IMR-90 (cell line): ENCODE measurements around the gene PRSS33. TPM values are rescaled to one million over a fixed set of nuclear protein-coding genes. Genes with fewer than 3 reads are reported as not detected.

Source experiments
- ATAC-seq: fragments of 200-7000 bp; cut with Tn5 transposase; 2 replicates; pipeline ENCODE4 v1.9.1; 2020; ENCODE audit warnings: low read depth, mild to moderate bottlenecking, moderate library complexity
- BruUV-seq: library from RNA; stranded (reverse); fragments of 400-500 nt; replicated peaks from 2 replicates; lab custom pipeline; 2021; lab: Mats Ljungman, UMichigan
- CTCF ChIA-PET: fragments of 300-600 bp; formaldehyde crosslinking; extraction: SDS; loops from one replicate; lab custom pipeline; 2021; ENCODE audit warnings: antibody characterized with exemption; lab: Yijun Ruan, JAX
- POLR2A ChIA-PET: fragments of 300-600 bp; sonication (Branson Sonifier 250); formaldehyde crosslinking; loops from one replicate; lab custom pipeline; 2022; ENCODE audit warnings: antibody characterized with exemption; ENCODE audit not compliant: unreplicated experiment; lab: Charles Lee
- DNase-seq: peaks from one replicate; pipeline ENCODE4 v3.0.0; 2013
- H2AFZ ChIP-seq: replicated peaks from 2 replicates; pipeline ENCODE3; 2013; ENCODE audit warnings: low read length, mild to moderate bottlenecking; ENCODE audit not compliant: poor library complexity
- H2AK5ac ChIP-seq: 2 replicates; pipeline ENCODE4 v1.6.1; 2013; ENCODE audit warnings: low read depth, low read length, inconsistent platforms
- H2AK9ac ChIP-seq: replicated peaks from 2 replicates; pipeline ENCODE3; 2013; ENCODE audit warnings: mild to moderate bottlenecking, low read depth, low read length, moderate library complexity; ENCODE audit not compliant: poor library complexity
- H2BK120ac ChIP-seq: 2 replicates; pipeline ENCODE4 v1.6.1; 2013; ENCODE audit warnings: low read depth, low read length, inconsistent platforms
- H2BK15ac ChIP-seq: 3 replicates; pipeline ENCODE4 v1.6.1; 2013; ENCODE audit warnings: low read depth, low read length, inconsistent platforms
- H2BK20ac ChIP-seq: 2 replicates; pipeline ENCODE4 v1.6.1; 2013; ENCODE audit warnings: low read depth, mild to moderate bottlenecking, inconsistent platforms, low read length, moderate library complexity
- H2BK5ac ChIP-seq: 2 replicates; pipeline ENCODE4 v1.6.1; 2013; ENCODE audit warnings: mild to moderate bottlenecking, low read depth, low read length, inconsistent platforms; ENCODE audit not compliant: poor library complexity, severe bottlenecking
- H3K14ac ChIP-seq: replicated peaks from 2 replicates; pipeline ENCODE4 v1.6.1; 2013; ENCODE audit warnings: low read depth, low read length, inconsistent platforms
- H3K18ac ChIP-seq: 2 replicates; pipeline ENCODE4 v1.6.1; 2013; ENCODE audit warnings: low read depth, low read length, control low read depth
- H3K23ac ChIP-seq: 2 replicates; pipeline ENCODE4 v1.6.1; 2013; ENCODE audit warnings: low read depth, low read length, inconsistent platforms
- H3K27ac ChIP-seq: 2 replicates; pipeline ENCODE4 v1.5.1; 2013; ENCODE audit warnings: mild to moderate bottlenecking, control low read depth, low read length; ENCODE audit not compliant: insufficient read depth
- H3K27me3 ChIP-seq: 2 replicates; pipeline ENCODE4 v1.6.1; 2013; ENCODE audit warnings: low read length; ENCODE audit not compliant: control insufficient read depth, insufficient read depth
- H3K36me3 ChIP-seq: 2 replicates; pipeline ENCODE4 v1.6.1; 2013; ENCODE audit warnings: low read length, mixed read lengths; ENCODE audit not compliant: control insufficient read depth, insufficient read depth
- H3K4ac ChIP-seq: 2 replicates; pipeline ENCODE4 v1.6.1; 2013; ENCODE audit warnings: low read depth, low read length, inconsistent platforms
- H3K4me1 ChIP-seq: 2 replicates; pipeline ENCODE4 v1.6.1; 2013; ENCODE audit warnings: low read length, mixed read lengths; ENCODE audit not compliant: control insufficient read depth, insufficient read depth
- H3K4me2 ChIP-seq: 2 replicates; pipeline ENCODE4 v1.6.1; 2013; ENCODE audit warnings: low read depth, mild to moderate bottlenecking, control low read depth, low read length, moderate library complexity
- H3K4me3 ChIP-seq: 2 replicates; pipeline ENCODE4 v1.5.1; 2013; ENCODE audit warnings: low read depth, mild to moderate bottlenecking, control low read depth, low read length, moderate library complexity; ENCODE audit not compliant: insufficient read depth
- H3K56ac ChIP-seq: 2 replicates; pipeline ENCODE4 v1.6.1; 2013; ENCODE audit warnings: low read length, inconsistent platforms; ENCODE audit not compliant: insufficient read depth; ENCODE audit errors: extremely low read depth
- H3K79me1 ChIP-seq, 2 experiments: 2 replicates each; pipeline ENCODE4 v1.6.1; 2013; ENCODE audit warnings: low read length in 2 of 2, inconsistent platforms in 1 of 2, low read depth in 1 of 2
- H3K9ac ChIP-seq: 2 replicates; pipeline ENCODE4 v1.6.1; 2013; ENCODE audit warnings: low read depth, low read length, control low read depth
- H3K9me1 ChIP-seq: 2 replicates; pipeline ENCODE4 v1.6.1; 2013; ENCODE audit warnings: low read length, inconsistent platforms; ENCODE audit not compliant: insufficient read depth
- H3K9me3 ChIP-seq: 2 replicates; pipeline ENCODE4 v1.6.1; 2013; ENCODE audit warnings: low read length; ENCODE audit not compliant: control insufficient read depth, insufficient read depth
- H4K20me1 ChIP-seq: 2 replicates; pipeline ENCODE4 v1.6.1; 2013; ENCODE audit warnings: low read length, inconsistent platforms; ENCODE audit not compliant: insufficient read depth
- H4K5ac ChIP-seq: 2 replicates; pipeline ENCODE4 v1.6.1; 2013; ENCODE audit warnings: mild to moderate bottlenecking, low read depth, low read length, control low read depth
- H4K8ac ChIP-seq, 2 experiments: 2 replicates each; pipeline ENCODE4 v1.6.1; 2013; ENCODE audit warnings: low read depth in 2 of 2, low read length in 2 of 2, control low read depth in 1 of 2, inconsistent platforms in 1 of 2
- H4K91ac ChIP-seq: 2 replicates; pipeline ENCODE4 v1.6.1; 2013; ENCODE audit warnings: low read depth, low read length, inconsistent platforms; ENCODE audit not compliant: insufficient read depth
- FOS ChIP-seq: fragments of 150-350 bp; IDR thresholded peaks from 2 replicates; pipeline ENCODE4 v1.6.1; 2016; ENCODE audit warnings: low read depth, low read length
- MXI1 ChIP-seq: IDR thresholded peaks from 2 replicates; pipeline ENCODE4 v1.6.1; 2012; ENCODE audit warnings: low read depth, mild to moderate bottlenecking, low read length, moderate library complexity, borderline replicate concordance
- POLR2A ChIP-seq: IDR thresholded peaks from 2 replicates; pipeline ENCODE4 v1.6.1; 2012; ENCODE audit warnings: mild to moderate bottlenecking, low read depth, low read length
- WGBS, 2 experiments: methylation state at CpG; one replicate each; pipeline versions ENCODE4 v1.1.5 to v1.1.7; 2013; ENCODE audit warnings: missing lambda C conversion rate in 2 of 2; ENCODE audit not compliant: insufficient read length in 1 of 2; ENCODE audit errors: extremely low coverage in 2 of 2; 5-methylcytosine and 5-hydroxymethylcytosine counted together
- dilution Hi-C: fragments of 300-500 bp; cut with HindIII; formaldehyde crosslinking; loops from one replicate; pipeline ENCODE4 v1.14.3; 2018; ENCODE audit warnings: low sequenced_read_pairs; ENCODE audit not compliant: unreplicated experiment
- in situ Hi-C: fragments of 300-500 bp; cut with MboI; formaldehyde crosslinking; loops from 3 replicates; pipeline ENCODE4 v1.14.3; 2019; ENCODE audit warnings: low sequenced_read_pairs, inconsistent platforms, mixed read lengths
- intact Hi-C: fragments of 100-400 bp; cut with micrococcal nuclease; formaldehyde crosslinking; loops from 2 replicates; pipeline ENCODE4 v1.10.0; 2022
- polyA plus RNA-seq, 3 experiments: library from polyadenylated mRNA; depleted of rRNA; stranded (reverse); fragments of >200 nt; gene quantifications; 2 replicates each; pipeline ENCODE4 v1.2.3, GENCODE V29; 2012; ENCODE audit warnings: low replicate concordance in 1 of 3
- total RNA-seq: library from RNA; depleted of rRNA; stranded (reverse); fragments of >200 nt; gene quantifications from 2 replicates; pipeline ENCODE4 v1.2.3, GENCODE V29; 2012

Gene PRSS33
- total and polyA plus RNA-seq, 2 of the 4 experiments (the other 2 are of a cell fraction) = not detected

DNA sequence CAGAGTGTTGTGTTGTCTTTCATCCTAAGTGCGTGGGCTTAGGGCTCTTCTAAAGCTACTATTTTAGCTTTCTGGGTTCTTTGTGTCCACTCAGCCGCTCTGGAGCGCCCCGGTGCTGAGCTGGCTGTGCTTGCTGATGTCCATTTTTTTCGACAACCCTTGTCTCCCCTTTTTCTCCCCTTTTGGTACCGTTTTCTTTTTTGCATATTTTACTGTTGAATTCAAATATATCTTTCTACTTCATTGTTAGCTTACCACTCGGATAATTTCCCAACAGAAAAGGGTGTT, 33.7 kb downstream of the PRSS33 start:
- H2AFZ ChIP-seq = no peak overlapping the region
- no peak overlapping the region for H2BK15ac ChIP-seq
- WGBS, 2 experiments = 7% methylated on average over 3 of the region's 7 CpGs; no CpG with 5 or more reads in 1 of the 2 experiments
- peaks cover 2% of the 10 kb centered on the region; the same call in 1 of the 2 replicates for H3K9me3 ChIP-seq
- no peak overlapping the region for H4K5ac ChIP-seq
- H3K4me3 ChIP-seq = peak overlapping the region; percentile 88
- peak overlapping the region; percentile 99 for H3K27ac ChIP-seq
- H2BK20ac ChIP-seq = no peak overlapping the region
- peak overlapping the region; percentile 2 to 38; a peak in 1 of 4 replicates for H4K8ac ChIP-seq
- H2AK5ac ChIP-seq = peak overlapping the region; percentile 7; the same call in 1 of the 2 replicates
- H2AK9ac ChIP-seq = peak overlapping the region; percentile 97
- peak overlapping the region; percentile 95 for H3K14ac ChIP-seq
- in situ Hi-C loops = no loop called here
- H3K4me2 ChIP-seq = peak overlapping the region; percentile 99
- H3K9me1 ChIP-seq = peaks cover 14% of the 10 kb centered on the region
- peaks cover 18 to 60% of the 10 kb centered on the region in 2 experiments for H3K79me1 ChIP-seq
- dilution Hi-C loops = no loop called here
- H3K4me1 ChIP-seq = peaks cover 9% of the 10 kb centered on the region
- peak overlapping the region; percentile 63 for H2BK5ac ChIP-seq
- no TSS peak for BruUV-seq
- no peak overlapping the region; the same call in 1 of the 2 replicates for H3K18ac ChIP-seq
- H4K91ac ChIP-seq = no peak overlapping the region
- H4K20me1 ChIP-seq = peaks cover 59% of the 10 kb centered on the region
- no peaks in the 10 kb centered on the region for H3K27me3 ChIP-seq
- CTCF ChIA-PET = no interaction called here
- ATAC-seq (no peak), DNase-seq (no peak)
- POLR2A ChIA-PET = interaction anchor here (0.8 to 1.4 kb wide), 2 partner anchors 10 to 18 kb away, joined by 3 to 4 read pairs; no protein-coding TSS in a partner anchor
- peaks cover 21% of the 10 kb centered on the region for H3K36me3 ChIP-seq
- H3K56ac ChIP-seq = peak overlapping the region; percentile 80
- intact Hi-C loops = loop anchor here (1.0 kb wide), 1 partner anchor 115 kb away; no protein-coding TSS in a partner anchor
- no peak overlapping the region for H2BK120ac ChIP-seq
- H3K9ac ChIP-seq = peak overlapping the region; percentile 97
- peak overlapping the region; percentile 34 for H3K4ac ChIP-seq
- peak overlapping the region; percentile 86 for H3K23ac ChIP-seq
- peak; percentile 14; the same call in 1 of the 2 replicates for TF ChIP-seq POLR2A
- 0 out of 2 replicates have a peak, but pooled peaks have one; percentile 5 for TF ChIP-seq MXI1
- TF ChIP-seq FOS = no peak
